ENCODE data around the gene DCXR.

- no peak for TF ChIP-seq EZH2 (IDR thresholded peaks at IDR 0.05; ENCODE audit: insufficient read depth, poor library complexity, severe bottlenecking)
- TF ChIP-seq EZH2phosphoT487 (IDR thresholded peaks at IDR 0.05; ENCODE audit: insufficient read depth, low read depth) = no peak
Measured at GRCh38 chr17:82031303-82031884, 6.1 kb downstream of the DCXR start, which contains the start of gene RAC3.
